ENCODE results near the gene CYP2S1.

DNA sequence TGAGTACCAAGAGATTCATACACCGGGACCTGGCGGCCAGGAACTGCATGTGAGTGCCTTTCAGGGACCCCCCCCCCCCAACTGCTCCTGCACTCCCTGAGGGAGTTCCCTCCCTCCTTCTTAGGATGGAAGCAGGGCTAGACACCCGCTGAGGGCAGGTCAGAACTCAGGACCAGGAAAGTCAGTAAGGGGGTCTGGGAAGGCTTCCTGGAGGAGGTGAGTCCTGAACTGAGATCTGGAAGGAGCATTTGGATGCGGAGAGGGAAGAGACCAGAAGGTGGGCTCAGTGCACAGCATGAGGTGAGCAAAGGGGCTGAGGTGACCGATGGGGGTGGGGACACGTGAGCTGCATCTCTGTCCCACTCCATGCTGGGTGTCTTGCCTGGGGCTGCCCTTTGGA, 60.6 kb downstream of the CYP2S1 start:
- no peak for TF ChIP-seq POLR2A (IDR thresholded peaks at IDR 0.05)
- TF ChIP-seq, protein P1, sequence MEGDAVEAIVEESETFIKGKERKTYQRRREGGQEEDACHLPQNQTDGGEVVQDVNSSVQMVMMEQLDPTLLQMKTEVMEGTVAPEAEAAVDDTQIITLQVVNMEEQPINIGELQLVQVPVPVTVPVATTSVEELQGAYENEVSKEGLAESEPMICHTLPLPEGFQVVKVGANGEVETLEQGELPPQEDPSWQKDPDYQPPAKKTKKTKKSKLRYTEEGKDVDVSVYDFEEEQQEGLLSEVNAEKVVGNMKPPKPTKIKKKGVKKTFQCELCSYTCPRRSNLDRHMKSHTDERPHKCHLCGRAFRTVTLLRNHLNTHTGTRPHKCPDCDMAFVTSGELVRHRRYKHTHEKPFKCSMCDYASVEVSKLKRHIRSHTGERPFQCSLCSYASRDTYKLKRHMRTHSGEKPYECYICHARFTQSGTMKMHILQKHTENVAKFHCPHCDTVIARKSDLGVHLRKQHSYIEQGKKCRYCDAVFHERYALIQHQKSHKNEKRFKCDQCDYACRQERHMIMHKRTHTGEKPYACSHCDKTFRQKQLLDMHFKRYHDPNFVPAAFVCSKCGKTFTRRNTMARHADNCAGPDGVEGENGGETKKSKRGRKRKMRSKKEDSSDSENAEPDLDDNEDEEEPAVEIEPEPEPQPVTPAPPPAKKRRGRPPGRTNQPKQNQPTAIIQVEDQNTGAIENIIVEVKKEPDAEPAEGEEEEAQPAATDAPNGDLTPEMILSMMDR (IDR thresholded peaks at IDR 0.05) = no peak
- no peak for TF ChIP-seq EP300 (IDR thresholded peaks at IDR 0.05)

All from gastroesophageal sphincter (tissue), 3 donors.